Activated CD4-positive, alpha-beta T cell treated with anti-CD3 and anti-CD28 coated beads, Interleukin-2, amount 50 U/mL, for 4 hours (primary cell): ENCODE data around the gene ZNF385B.
"Not testable (repeated sequence)": the region's sequence is repeated elsewhere in the genome, so short reads cannot be mapped to it uniquely, and the experiment has no call there.

Experiments
- DNase-seq, 2 experiments: peaks; one replicate each; pipeline ENCODE4 v3.0.0-alpha.2; 2020

The ZNF385B gene

DNA sequence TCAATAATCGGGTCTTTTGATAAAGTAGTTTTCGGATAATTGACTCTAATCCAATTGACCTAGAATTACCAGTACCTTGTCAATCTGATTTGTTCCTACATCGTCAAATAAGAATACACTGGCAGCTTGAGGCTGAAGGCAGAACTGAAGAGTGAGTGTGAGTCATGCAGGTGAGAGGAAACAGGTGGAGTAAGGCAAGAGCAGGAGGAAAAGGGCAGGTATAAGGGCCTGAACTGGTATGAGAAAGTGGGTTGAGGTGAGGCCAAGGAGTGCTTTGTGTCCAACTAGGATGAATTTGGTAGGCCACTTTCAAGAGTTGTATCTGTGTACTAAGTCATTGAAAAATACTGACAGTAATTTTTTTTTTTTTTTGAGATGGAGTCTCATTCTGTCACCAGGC lies 186.0 kb downstream of the ZNF385B start:
- DNase-seq = no peak

DNA sequence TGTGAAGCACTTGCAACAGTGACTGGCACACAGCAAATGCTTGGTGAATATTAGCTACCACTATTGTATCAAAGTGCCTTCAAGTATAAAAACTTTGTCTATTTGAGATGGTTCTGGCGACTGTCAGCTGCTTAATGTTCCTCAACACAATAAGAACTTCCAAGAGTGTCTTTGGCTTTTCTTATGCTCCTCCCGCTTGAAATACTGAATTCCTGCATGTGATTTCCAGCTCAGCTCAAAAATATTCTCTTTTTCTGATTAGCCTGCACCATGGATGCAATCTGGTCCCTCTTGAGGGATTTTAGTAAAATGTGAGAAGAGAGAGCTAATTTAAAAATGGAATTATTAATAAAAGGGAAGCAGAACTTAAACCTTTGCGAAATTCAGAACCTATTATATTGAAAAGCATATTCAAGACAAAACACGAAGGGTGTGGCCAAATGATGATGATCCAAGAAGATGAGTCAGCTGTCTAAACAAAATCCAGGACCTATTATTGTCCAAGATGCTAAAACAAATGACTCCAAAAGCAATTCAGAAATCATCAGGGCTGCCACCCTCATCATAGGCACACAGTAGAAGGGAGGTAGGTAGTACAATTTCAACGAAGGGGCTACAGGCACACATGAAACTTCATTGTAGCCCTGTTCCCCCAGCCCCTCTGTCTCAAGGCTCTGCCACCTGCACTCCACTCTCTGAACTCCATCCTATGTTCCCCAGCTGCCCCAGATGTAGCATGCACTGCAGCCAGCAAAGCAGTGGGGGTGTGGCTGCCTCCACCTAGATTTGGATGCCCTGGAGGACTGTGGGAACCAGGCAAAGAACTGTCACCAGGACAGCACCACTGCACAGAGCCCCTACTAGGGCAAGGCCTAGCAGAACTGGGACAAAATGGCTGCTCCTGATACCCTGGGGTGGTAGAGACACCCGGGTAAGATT lies 190.1 kb downstream of the ZNF385B start:
- DNase-seq = no peak

DNA sequence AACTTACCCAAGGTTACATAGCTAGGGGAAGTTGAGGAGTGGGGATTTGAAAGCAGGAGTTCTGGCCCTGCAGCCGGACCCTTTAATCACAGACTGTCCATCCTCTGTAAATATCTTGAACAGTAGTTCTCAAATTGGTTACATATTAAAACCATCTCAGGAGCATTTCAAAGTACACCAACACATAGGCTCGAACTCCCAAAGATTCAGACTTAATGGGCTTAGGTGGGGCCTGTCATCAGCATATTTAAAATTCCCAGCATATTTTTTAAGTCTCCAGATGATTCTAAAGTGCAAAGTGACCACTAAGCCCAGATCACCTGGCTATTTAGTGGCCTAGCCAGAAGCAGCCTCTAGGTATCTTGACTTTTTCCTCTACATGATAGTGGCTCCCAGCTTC lies 192.2 kb downstream of the ZNF385B start:
- no peak for DNase-seq

DNA sequence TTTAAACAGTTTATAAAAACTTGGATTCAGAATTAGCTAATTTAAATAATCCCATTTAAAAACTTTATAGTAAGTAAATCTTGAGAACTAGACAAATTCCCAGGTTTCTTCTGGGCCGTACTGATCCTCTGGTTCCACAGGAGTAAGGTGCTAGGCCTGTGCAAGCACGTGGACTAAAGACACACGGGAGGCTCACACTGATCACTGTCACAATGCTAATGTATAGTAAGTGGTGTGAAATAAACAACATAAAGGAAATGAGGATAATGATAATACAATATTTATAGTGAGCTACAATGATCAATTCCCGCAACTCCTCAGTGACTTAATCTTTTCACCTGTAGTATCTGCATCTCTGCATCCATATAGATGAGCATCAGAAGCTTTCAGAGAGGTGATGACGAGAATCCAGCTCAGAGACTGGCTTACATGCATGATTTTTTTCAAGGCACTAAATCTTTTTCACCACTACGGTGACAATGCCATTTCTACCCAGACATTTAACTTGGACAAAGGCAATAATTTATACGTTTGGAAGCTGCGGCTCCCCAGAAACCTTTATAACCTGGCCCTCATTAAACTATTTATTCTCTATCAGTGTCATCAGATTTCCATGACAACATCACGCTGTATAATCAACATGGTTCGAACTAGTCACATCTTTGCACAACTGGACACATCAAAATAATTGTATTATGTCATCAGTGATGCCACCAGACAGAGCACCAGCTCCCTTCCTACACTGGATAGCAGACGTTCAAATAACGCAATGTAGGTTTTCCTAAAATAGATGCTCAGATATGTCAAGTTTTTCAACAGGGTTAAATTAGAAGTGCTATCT lies 196.2 kb downstream of the ZNF385B start:
- no peak for DNase-seq

DNA sequence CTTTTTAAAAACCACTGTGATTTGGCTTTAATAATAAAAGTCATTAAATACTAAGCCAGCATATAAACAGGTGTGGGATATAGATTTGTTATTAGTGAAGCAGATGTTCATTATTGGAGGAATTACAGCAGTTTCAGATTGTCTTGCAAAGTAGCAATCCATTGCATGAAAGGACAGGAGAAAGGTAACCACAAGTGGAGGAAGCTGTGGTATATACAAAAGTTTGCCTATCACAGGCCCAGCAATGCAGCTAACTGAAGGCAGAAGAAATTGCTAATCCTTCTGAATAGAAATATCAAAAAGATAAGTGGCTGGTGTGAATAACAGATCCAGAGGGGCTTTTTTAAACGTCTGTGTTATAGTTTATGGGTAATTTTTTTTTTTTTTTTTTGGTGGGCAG lies 199.4 kb downstream of the ZNF385B start:
- DNase-seq = no peak

DNA sequence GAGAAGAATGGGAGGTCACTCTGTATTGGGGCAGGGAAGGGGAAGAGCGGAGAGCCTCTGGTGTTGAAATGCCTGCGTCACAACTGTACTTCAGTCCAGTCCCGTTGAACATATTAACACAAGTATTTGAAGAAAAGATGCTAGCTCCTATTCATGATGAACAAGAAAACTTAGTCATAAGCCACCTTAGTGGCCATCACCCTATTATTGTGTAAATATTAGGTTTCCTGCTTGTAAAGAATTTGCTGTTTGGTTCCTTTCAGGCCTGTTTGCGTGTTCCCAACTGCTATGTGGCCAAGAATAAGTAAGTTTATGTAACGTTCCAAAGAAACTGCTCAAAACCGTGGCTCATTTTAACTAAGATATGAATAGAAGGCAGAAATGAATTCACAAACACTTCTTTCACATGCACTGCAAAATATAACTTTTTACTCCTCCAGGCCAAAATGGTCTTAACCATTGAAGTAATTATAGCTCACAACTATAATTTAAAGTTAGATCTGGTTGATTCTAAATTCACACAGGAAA lies 204.3 kb downstream of the ZNF385B start:
- no peak for DNase-seq

DNA sequence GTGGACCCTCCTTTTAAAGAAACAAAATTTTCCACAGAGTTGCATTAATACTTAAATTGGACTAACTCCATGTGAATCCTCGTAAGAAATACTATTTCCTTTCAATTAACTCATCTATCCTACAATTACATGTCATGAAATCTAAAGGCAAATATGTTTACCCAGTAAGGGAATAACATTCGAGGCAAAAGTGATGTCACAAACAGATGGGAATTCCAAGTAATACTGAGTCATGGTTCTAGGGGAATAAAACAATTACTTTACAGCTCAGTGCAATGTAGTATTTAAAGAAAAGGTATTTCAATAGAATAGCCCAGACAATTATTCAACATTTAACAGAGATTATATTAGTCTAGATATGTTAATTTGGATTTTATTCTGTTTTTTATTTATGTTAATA lies 205.8 kb downstream of the ZNF385B start:
- no peak for DNase-seq

DNA sequence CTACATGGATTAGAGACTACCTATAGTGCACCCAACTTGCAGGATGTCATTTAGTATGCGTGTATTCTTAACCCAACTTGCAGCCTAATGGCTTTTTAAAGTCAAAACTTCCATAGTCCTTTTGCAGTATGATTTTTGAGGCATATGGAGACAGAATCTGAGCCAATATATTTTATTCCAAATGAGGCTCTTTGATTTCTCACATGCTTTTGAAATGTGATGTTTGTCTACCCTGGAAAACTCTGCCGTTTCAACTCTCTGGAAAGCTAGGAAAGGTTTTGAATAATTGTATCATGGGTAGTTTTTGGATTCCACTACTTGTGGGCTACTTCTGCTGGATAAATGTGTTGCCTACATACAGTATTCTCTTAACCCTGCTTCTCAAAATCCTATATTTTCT lies 206.6 kb downstream of the ZNF385B start:
- DNase-seq = no peak

DNA sequence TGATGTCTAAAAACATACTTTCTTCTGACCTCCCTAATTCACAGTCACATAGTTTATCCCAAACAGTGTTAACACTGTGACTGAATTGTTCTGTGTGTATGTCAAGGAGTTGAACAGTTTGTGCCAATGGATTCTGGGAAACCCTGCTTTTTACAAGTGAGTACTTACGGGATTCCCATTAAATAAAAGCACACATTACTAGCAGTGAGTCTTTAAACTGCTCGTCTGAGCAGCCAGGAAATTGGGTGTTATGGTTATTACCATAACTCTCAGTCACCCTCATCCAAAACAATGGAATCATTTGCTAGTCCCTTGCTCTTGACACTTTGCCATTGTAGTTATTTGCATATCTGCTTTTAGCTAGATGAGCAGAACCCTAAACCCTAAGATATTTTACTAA lies 209.1 kb downstream of the ZNF385B start:
- no peak for DNase-seq

DNA sequence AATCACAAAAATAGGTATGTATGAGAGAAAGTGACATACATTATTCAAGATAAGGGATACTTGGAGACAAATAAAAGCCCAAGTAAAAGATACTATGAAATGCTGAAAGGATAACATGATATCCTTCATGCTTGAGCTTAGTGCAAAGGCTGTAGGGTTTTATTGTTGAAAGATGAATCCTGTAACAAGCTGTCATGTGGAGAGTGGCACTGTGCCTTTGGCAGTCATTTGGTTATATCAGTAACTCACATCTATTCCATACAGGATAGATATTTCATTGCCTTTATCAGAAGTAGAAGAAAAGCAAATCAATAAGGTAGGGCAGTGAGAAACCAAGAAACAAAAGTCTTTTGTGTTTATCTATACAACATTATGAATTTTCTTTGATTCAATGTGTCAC lies 211.0 kb downstream of the ZNF385B start:
- DNase-seq = no peak

DNA sequence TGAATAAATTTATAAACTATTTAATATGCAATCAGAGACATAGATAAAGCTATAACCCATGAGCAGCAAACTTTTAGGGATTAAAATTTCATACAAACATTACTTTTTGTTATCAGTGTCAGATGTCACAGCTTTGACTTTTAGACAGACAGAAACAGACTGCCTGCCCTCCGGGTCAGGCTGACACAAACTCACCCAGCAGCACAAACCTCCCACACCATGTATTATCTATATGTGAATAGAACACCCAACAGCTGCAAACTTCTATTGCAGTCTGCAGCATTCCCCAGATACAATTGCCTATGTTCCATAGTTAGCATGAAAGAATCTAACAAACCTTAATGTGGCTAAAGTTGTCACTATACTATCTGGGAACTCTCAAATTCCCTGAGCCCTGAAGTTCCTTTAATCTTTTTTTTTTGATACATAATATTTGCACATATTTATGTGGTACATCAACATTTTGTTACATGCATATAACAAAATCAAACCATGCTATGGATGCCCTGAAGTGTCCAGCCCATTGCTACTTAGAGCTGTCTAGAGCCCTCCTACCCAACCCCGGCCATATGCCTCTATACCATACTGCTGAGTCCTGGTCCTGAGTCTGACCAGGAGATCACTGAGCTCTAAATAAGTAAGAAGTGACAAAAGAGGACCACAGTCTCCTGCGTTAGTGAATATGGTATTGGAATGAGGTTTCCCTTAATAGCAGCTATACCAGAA lies 214.4 kb downstream of the ZNF385B start:
- no peak for DNase-seq

DNA sequence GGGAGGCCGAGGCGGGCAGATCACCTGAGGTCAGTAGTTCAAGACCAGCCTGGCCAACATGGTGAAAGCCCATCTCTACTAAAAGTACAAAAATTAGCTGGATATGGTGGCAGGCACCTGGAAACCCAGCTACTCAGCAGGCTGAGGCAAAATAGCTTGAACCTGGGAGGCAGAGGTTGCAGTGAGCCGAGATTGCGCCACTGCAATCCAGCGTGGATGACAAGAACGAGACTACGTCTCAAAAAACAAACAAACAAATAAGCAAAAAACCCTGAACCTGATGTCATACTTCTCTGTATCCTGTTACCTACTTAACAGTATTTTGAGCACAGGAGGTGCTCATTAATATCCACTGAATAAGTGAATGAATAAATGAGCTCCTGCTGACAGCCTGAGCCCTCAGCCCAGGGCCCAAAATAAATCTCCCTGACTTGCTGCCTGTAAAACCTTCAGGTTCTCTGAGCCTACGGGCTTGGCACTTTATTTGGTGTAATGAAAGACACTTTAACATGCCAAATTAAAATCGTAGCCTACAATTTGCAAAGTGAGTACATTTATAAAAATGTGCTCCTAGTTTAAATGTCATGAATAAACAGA lies 215.1 kb downstream of the ZNF385B start:
- DNase-seq = no peak

DNA sequence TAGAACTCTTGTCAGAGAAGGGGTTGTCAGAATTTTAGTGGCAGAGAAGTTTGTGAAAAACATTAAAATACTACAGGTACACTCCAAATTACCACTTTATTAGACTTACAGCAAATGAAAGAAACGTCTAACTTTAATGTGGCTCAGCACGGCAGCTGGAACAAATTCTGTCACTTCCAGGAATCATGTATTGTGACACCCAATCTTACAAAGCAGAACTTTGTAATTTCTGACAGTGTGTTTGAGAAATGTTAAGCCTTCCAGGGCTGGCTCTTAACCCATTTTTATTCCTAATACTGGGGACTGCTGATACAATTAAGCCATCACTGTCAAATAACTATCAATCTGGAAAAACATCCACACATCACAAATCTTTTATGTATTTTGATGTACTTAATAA lies 216.4 kb downstream of the ZNF385B start:
- no peak for DNase-seq

DNA sequence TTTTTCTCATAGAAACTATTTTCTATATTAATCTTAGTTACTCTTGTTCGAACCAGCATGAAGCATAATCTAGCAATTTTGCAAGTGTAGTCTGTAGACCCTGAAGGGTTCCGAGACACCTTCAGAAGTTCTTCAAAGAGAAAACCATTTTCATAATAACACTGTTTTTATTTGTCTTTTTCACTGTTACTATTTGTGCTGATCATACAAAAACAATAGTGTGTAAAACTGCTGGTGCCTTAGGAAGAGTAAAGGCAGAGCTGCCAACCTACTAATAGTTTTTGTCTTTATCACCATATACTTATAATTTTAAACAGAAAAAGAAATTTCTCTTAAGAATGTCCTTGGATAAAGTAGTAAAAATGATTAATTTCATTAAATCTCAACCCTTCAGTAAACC lies 218.9 kb downstream of the ZNF385B start:
- DNase-seq = no peak

DNA sequence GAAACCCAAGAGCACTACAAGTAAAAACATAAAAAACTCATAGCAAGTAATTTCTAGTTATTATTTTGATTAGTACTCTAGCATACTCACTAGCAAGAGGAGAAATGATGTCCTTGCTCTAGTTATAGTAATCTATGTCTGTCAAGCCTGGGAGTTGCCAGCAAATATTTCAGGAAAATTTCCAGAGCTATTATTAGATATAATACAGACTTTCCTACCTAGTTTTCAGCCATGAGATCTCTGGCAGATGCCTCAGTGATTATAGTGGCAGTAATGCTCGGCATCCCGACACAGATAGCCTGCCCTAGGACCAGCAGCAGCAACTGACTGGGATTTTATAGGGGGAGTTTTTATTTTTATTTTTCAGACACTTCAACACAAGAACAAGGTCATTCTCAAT lies 224.4 kb downstream of the ZNF385B start:
- no peak for DNase-seq

DNA sequence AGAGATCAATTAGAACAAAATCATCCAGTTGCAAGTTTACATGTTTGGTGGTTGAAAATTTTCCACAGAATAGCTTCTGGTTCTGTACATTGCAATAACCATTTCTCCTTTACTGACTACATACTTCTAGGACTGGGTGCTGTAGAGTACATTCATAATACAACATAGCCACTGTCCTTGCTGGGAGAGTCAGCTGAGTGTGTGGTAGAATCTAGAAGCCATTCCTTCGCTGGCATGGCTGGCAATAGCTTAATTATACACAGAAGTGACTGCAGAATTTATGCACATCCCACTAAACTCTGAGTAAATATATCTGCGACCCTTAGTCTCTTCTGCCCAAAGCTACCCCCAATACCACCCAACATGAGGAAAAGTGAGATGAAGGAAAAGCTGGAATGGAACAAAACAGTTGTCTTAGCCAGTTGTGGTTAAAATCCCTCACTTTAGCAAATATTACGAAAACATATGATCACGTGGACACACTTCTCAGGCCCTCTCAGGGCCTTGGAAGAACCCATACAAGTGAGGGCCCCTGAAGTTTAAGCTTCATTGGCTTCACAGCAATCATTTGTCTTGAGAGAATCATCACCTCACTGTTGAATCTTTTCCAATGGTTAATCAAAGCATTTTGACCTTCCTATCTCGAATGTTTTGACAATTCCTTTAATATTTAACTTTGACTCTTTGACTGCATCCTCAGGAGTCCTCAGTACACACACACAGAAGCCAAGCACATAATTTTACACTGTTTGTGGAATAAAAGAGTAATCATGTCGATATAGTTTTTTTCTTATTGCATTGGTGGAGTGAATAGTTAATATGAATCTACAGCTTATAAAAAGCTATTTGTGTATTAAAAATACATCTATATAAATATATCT lies 225.1 kb downstream of the ZNF385B start:
- no peak for DNase-seq

DNA sequence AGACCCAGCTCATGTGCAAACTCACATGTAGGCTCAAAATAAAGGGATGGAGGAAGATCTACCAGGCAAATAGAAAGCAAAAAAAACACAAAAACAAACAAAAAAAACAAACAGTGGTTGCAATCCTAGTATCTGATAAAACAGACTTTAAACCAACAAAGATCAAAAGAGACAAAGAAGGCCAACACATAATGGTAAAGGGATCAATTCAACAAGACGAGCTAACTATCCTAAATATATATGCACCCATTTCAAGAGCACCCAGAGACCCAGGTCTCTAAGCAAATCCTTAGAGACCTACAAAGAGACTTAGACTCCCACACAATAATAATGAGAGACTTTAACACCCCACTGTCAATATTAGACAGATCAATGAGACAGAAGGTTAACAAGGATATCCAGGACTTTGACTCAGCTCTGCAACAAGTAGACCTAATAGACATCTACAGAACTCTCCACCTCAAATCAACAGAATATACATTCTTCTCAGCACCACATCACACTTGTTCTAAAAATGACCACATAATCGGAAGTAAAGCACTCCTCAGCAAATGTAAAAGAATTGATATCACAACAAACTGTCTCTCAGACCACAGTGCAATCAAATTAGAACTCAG lies 229.5 kb downstream of the ZNF385B start:
- DNase-seq = not testable (repeated sequence)

DNA sequence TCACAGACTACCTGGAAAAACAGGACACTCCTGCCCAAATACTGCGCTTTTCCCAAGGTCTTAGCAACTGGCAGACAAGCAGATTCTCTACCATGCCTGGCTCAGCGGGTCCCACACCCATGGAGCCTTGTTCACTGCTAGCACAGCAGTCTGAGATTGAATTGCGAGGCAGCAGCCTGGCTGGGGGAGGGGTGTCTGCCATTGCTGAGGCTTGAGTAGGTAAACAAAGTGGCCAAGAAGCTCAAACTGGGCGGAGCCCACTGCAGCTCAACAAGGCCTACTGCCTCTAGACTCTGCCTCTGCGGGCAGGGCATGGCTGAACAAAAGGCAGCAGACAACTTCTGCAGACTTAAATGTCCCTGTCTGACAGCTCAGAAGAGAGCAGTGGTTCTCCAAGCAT lies 231.6 kb downstream of the ZNF385B start:
- DNase-seq = not testable (repeated sequence)

DNA sequence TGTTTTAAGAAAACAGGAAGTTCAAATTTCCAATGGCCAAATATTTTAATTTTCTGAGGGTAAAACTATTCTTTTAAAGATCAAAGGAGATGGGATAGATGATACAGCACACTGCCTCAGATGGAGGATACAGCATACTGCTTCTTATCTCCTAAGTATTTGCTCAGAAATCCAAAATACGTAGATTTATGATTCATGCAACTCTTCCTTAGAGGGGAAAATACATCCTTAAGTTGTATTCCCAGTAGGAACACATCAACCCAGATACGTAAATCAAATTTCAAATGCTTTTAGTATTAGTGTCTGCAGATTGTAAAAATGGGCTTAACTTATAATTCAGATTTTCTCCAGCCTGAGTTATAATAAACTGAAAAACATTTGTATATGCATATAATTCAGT lies 235.2 kb downstream of the ZNF385B start:
- no peak for DNase-seq

DNA sequence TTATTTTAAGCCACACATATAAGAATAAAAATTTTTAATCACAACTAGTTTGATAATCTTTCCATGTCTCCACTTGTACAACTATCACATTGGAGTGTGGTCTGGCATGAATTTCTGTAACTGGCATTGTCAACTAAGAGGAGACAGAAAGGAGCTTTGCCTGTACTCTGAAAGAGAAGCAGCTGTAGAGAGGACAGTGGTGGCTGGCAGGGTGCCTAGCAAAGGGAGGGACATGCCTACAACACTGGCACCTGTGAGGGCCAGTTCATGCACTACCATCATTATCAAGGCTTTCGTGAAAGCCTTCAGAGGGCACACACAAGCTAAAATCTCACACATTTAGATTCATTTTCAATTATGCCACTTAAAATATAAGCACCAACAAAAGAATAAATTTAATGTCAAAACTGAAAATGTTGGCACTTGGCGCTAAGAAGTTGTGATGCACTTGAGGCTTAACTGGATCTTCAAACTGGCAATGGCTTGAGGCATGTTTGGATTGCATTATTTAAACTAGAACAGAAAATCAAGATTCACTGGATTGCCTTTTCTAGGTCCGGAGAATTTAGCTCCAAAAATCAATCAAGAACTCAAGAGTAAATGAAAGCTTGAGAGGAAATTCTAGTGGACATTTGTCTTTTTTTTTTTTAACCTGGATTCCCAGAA lies 238.6 kb downstream of the ZNF385B start:
- DNase-seq = no peak

DNA sequence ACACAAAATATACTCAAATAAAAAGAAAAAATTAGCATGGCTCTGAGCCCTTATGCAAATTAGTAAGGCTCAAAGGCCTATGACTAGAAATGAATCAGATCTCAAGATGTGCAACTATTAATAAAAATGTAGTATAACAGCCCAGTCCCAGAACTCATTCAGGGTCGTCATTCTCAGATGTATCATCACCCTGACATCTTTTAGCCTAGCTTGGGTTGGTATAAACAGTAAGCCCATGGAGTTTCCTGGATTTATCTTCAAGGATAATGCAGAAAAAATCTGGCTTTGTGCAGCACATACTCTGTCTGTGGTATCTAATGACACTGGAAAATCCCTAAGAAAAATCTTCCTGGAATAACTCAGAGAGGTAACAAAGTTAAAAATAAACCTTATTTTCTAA lies 239.3 kb downstream of the ZNF385B start:
- no peak for DNase-seq
